NCI-H2227 (cell line): Measurements from ENCODE around the gene MLKL.

Experiments used
- DNase-seq: peaks from one replicate; lab custom pipeline; 2025; ENCODE audit not compliant: unreplicated experiment; lab: John Stamatoyannopoulos, UW

MLKL gene

GRCh38 chr16:74700438-74701225 is at the start of gene MLKL:
Gene MLKL, minus strand, starts transcription at chr16:74700862. Its CDS starts 5,105 bp downstream, at chr16:74695757.
- peak; percentile 22 for DNase-seq

- DNase-seq: no peak
Measured at GRCh38 chr16:74749291-74750055, 48.8 kb upstream of the MLKL start.

- DNase-seq: no peak
Measured at GRCh38 chr16:74748616-74749026, 48.0 kb upstream of the MLKL start.

- no peak for DNase-seq
Measured at GRCh38 chr16:74747716-74748615, 47.3 kb upstream of the MLKL start.

GRCh38 chr16:74745926-74746325 is 45.3 kb upstream of the MLKL start:
- DNase-seq: no peak

- DNase-seq: no peak
Measured at GRCh38 chr16:74745109-74745615, 44.5 kb upstream of the MLKL start.

- DNase-seq: no peak
Measured at GRCh38 chr16:74744566-74744965, 43.9 kb upstream of the MLKL start.

- peak; percentile 70 for DNase-seq
Measured at GRCh38 chr16:74743668-74744299, 43.1 kb upstream of the MLKL start.

GRCh38 chr16:74743045-74743667 is 42.5 kb upstream of the MLKL start:
- no peak for DNase-seq

- DNase-seq: no peak
Measured at GRCh38 chr16:74742051-74742481, 41.4 kb upstream of the MLKL start.

- DNase-seq: no peak
Measured at GRCh38 chr16:74740795-74741304, 40.2 kb upstream of the MLKL start.

- DNase-seq: no peak
Measured at GRCh38 chr16:74739275-74739674, 38.6 kb upstream of the MLKL start.

- no peak for DNase-seq
Measured at GRCh38 chr16:74738816-74739215, 38.2 kb upstream of the MLKL start.

- no peak for DNase-seq
Measured at GRCh38 chr16:74738113-74738541, 37.5 kb upstream of the MLKL start.

- no peak for DNase-seq
Measured at GRCh38 chr16:74737521-74737920, 36.9 kb upstream of the MLKL start.

GRCh38 chr16:74736531-74737157 is 36.0 kb upstream of the MLKL start:
- no peak for DNase-seq

GRCh38 chr16:74735554-74735953 is 34.9 kb upstream of the MLKL start:
- DNase-seq: no peak

GRCh38 chr16:74735162-74735452 is 34.4 kb upstream of the MLKL start:
- DNase-seq: no peak

- no peak for DNase-seq
Measured at GRCh38 chr16:74734361-74735161, 33.9 kb upstream of the MLKL start.
